OCI-LY7 (cell line): Measurements from ENCODE around the gene RNF166.

Experiments used
- CTCF ChIP-seq: fragments of 200-600 bp; sonication (generic); conservative IDR thresholded peaks from 2 replicates; pipeline ENCODE4 v1.5.1; 2014; ENCODE audit warnings: mild to moderate bottlenecking, antibody characterized with exemption, low read length, moderate library complexity, mixed read lengths
- EZH2phosphoT487 ChIP-seq: fragments of 200-600 bp; sonication (generic); IDR thresholded peaks from 2 replicates; pipeline ENCODE4 v1.6.1; 2018; ENCODE audit warnings: low read depth, borderline replicate concordance, mild to moderate bottlenecking, mixed run types, antibody characterized with exemption, low read length, moderate library complexity, mixed read lengths

GRCh38 chr16:88665570-88665969 lies 40.6 kb downstream of the RNF166 start:
- TF ChIP-seq CTCF, result no peak
- TF ChIP-seq EZH2phosphoT487, result no peak
